Testis (tissue), 2 donors: ENCODE data around the gene PPP2R1B.

Experiments
- POLR2A ChIP-seq: fragments of 450-650 bp; IDR thresholded peaks from one replicate; pipeline ENCODE4 v1.6.1; 2017; ENCODE audit warnings: antibody characterized with exemption, mild to moderate bottlenecking, moderate library complexity
- TF ChIP-seq, protein P1 (sequence below), 3 experiments: fragments of 450-650 bp in 2 of 3; fragments of 200-600 bp in 1 of 3; sonication (generic) in 1 of 3; IDR thresholded peaks; one replicate each; pipeline ENCODE4 v1.5.1; 2016 to 2019; ENCODE audit warnings: antibody characterized with exemption in 3 of 3, mild to moderate bottlenecking in 2 of 3, moderate library complexity in 1 of 3

DNA sequence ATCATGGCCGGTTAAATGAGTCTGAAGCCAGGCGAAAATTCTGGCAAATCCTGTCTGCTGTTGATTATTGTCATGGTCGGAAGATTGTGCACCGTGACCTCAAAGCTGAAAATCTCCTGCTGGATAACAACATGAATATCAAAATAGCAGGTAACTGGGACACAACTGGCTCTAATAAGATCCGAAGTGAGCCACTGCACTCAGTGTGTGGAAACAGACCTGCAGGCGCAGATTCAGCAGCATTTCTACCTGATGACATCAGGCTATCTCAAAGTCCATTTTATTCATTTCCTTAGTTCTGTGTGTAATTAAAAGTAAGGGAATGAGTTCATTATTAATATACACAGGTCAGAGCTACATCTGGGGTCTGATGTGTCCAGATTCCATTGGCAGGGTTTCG, 78.2 kb downstream of the PPP2R1B start:
- TF ChIP-seq, protein P1, sequence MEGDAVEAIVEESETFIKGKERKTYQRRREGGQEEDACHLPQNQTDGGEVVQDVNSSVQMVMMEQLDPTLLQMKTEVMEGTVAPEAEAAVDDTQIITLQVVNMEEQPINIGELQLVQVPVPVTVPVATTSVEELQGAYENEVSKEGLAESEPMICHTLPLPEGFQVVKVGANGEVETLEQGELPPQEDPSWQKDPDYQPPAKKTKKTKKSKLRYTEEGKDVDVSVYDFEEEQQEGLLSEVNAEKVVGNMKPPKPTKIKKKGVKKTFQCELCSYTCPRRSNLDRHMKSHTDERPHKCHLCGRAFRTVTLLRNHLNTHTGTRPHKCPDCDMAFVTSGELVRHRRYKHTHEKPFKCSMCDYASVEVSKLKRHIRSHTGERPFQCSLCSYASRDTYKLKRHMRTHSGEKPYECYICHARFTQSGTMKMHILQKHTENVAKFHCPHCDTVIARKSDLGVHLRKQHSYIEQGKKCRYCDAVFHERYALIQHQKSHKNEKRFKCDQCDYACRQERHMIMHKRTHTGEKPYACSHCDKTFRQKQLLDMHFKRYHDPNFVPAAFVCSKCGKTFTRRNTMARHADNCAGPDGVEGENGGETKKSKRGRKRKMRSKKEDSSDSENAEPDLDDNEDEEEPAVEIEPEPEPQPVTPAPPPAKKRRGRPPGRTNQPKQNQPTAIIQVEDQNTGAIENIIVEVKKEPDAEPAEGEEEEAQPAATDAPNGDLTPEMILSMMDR (IDR thresholded peaks at IDR 0.05) = no peak
- TF ChIP-seq POLR2A = no peak
